ENCODE data around the gene IL1R2.

IL1R2 gene

GRCh38 chr2:102024410-102024809, 32.6 kb downstream of the IL1R2 start:
- DNase-seq = no peak

- no peak for DNase-seq
Measured at GRCh38 chr2:102025016-102025501, 33.3 kb downstream of the IL1R2 start.

GRCh38 chr2:102025583-102026267, 34.0 kb downstream of the IL1R2 start:
- DNase-seq = no peak

GRCh38 chr2:102027036-102027980, 35.5 kb downstream of the IL1R2 start:
- no peak for DNase-seq

- no peak for DNase-seq
Measured at GRCh38 chr2:102028470-102028869, 36.7 kb downstream of the IL1R2 start.

GRCh38 chr2:102029405-102029804, 37.6 kb downstream of the IL1R2 start:
- DNase-seq = no peak

- no peak for DNase-seq
Measured at GRCh38 chr2:102029952-102030351, 38.2 kb downstream of the IL1R2 start.

- no peak for DNase-seq
Measured at GRCh38 chr2:102030502-102030854, 38.7 kb downstream of the IL1R2 start.

- DNase-seq = no peak
Measured at GRCh38 chr2:102030855-102031527, 39.2 kb downstream of the IL1R2 start.

- DNase-seq = no peak
Measured at GRCh38 chr2:102032368-102033030, 40.7 kb downstream of the IL1R2 start.

GRCh38 chr2:102033031-102033749, 41.4 kb downstream of the IL1R2 start:
- no peak for DNase-seq

GRCh38 chr2:102033750-102034682, 42.3 kb downstream of the IL1R2 start:
- DNase-seq = no peak

- no peak for DNase-seq
Measured at GRCh38 chr2:102034683-102035548, 43.2 kb downstream of the IL1R2 start.

GRCh38 chr2:102037681-102038080, 45.9 kb downstream of the IL1R2 start:
- no peak for DNase-seq

GRCh38 chr2:102040229-102040628, 48.5 kb downstream of the IL1R2 start:
- DNase-seq = no peak

GRCh38 chr2:102041351-102041750, 49.6 kb downstream of the IL1R2 start:
- DNase-seq = no peak

GRCh38 chr2:102042196-102043081, 50.7 kb downstream of the IL1R2 start:
- DNase-seq = no peak

- DNase-seq = no peak
Measured at GRCh38 chr2:102043560-102043959, 51.8 kb downstream of the IL1R2 start.

All from NCI-H82 (cell line).